H1 (cell line): Measurements from ENCODE around the gene MSI2. TPM values are rescaled to one million over a fixed set of nuclear protein-coding genes. Genes with fewer than 3 reads are reported as not detected.
A peak's percentile ranks its signal among the peaks of the same experiment; 100 is the strongest.

Experiments
- CTCF ChIA-PET: fragments of 300-600 bp; sonication (Branson Sonifier 250); formaldehyde crosslinking; loops from one replicate; lab custom pipeline; 2021; ENCODE audit not compliant: partially characterized antibody; lab: Charles Lee
- POLR2A ChIA-PET: fragments of 300-600 bp; sonication (Branson Sonifier 250); formaldehyde crosslinking; loops from one replicate; lab custom pipeline; 2021; ENCODE audit warnings: inconsistent platforms; ENCODE audit not compliant: partially characterized antibody; lab: Charles Lee
- DNase-seq, 2 experiments: peaks; one replicate each; pipeline versions ENCODE4 v3.0.0 to v3.0.0-alpha.2; 2010 to 2022; ENCODE audit warnings: low spot score in 2 of 2, low read depth in 1 of 2, mixed read lengths in 1 of 2
- FAIRE-seq: peaks from 2 replicates; lab custom pipeline; 2011; peaks lifted over from hg19 to GRCh38; lab: Jason Lieb, UNC
- H2AFZ ChIP-seq: 2 replicates; pipeline ENCODE4 v1.8.1; 2012; ENCODE audit warnings: low read length, inconsistent platforms
- H2AK5ac ChIP-seq: 2 replicates; pipeline ENCODE4 v1.6.1; 2013; ENCODE audit warnings: low read depth, low read length
- H2BK120ac ChIP-seq: replicated peaks from 2 replicates; pipeline ENCODE3; 2013; ENCODE audit warnings: low read depth, low read length, inconsistent platforms
- H2BK12ac ChIP-seq: 2 replicates; pipeline ENCODE4 v1.6.1; 2013; ENCODE audit warnings: low read depth, low read length
- H2BK15ac ChIP-seq: 2 replicates; pipeline ENCODE4 v1.6.1; 2013; ENCODE audit warnings: low read length
- H2BK20ac ChIP-seq: 2 replicates; pipeline ENCODE4 v1.6.1; 2013; ENCODE audit warnings: low read length
- H2BK5ac ChIP-seq: 2 replicates; pipeline ENCODE4 v1.6.1; 2013; ENCODE audit warnings: low read depth, low read length
- H3K14ac ChIP-seq: 2 replicates; pipeline ENCODE4 v1.6.1; 2013; ENCODE audit warnings: inconsistent platforms; ENCODE audit not compliant: insufficient read length
- H3K18ac ChIP-seq: 2 replicates; pipeline ENCODE4 v1.6.1; 2013; ENCODE audit warnings: low read length; ENCODE audit errors: extremely low read depth
- H3K23ac ChIP-seq: 2 replicates; pipeline ENCODE4 v1.6.1; 2013; ENCODE audit warnings: inconsistent platforms; ENCODE audit not compliant: insufficient read length
- H3K23me2 ChIP-seq: 2 replicates; pipeline ENCODE4 v1.6.1; 2013; ENCODE audit warnings: low read depth, low read length
- H3K27ac ChIP-seq: 2 replicates; pipeline ENCODE4 v1.6.1; 2011; ENCODE audit warnings: low read depth, low read length, inconsistent platforms
- H3K27me3 ChIP-seq, 4 experiments: replicated peaks in 1 of 4; 1 replicate in 1 of 4; 2 replicates in 3 of 4; pipeline versions ENCODE4 v1.6.1 to v1.8.1; 2011 to 2013; ENCODE audit warnings: low read length in 3 of 4, mild to moderate bottlenecking in 3 of 4, inconsistent platforms in 2 of 4, mixed read lengths in 2 of 4, moderate library complexity in 1 of 4; ENCODE audit not compliant: control insufficient read depth in 3 of 4, insufficient read depth in 3 of 4; ENCODE audit errors: extremely low read depth in 1 of 4
- H3K36me3 ChIP-seq, 4 experiments: 2 replicates each; pipeline versions ENCODE4 v1.6.1 to v1.8.1; 2011 to 2013; ENCODE audit warnings: mild to moderate bottlenecking in 4 of 4, low read length in 3 of 4, moderate library complexity in 2 of 4, control low read depth in 1 of 4, inconsistent platforms in 1 of 4; ENCODE audit not compliant: insufficient read depth in 4 of 4, control insufficient read depth in 2 of 4
- H3K4ac ChIP-seq: replicated peaks from 2 replicates; pipeline ENCODE3; 2013; ENCODE audit warnings: low read length, low read depth, mixed read lengths, inconsistent platforms; ENCODE audit not compliant: insufficient read length
- H3K4me1 ChIP-seq, 4 experiments: replicated peaks in 1 of 4; 1 replicate in 1 of 4; 2 replicates in 3 of 4; pipeline versions ENCODE4 v1.6.1 to v1.8.1; 2011 to 2013; ENCODE audit warnings: low read length in 3 of 4, inconsistent platforms in 2 of 4, mixed read lengths in 1 of 4; ENCODE audit not compliant: insufficient read depth in 4 of 4, control insufficient read depth in 3 of 4
- H3K4me2 ChIP-seq, 2 experiments: 2 replicates each; pipeline versions ENCODE4 v1.6.1 to v1.8.1; 2011 to 2013; ENCODE audit warnings: low read depth in 2 of 2, low read length in 2 of 2, control low read depth in 1 of 2, inconsistent platforms in 1 of 2, mild to moderate bottlenecking in 1 of 2; ENCODE audit not compliant: insufficient read depth in 1 of 2
- H3K4me3 ChIP-seq, 4 experiments: fragments of 200-600, 300-600 bp in 1 of 4; sonication (generic), shearing (Covaris generic), sonication (Bioruptor Twin) in 1 of 4; 2 replicates each; pipeline versions ENCODE4 v1.5.1 to v1.8.1; 2011 to 2016; ENCODE audit warnings: low read length in 4 of 4, low read depth in 3 of 4, control low read depth in 2 of 4, inconsistent platforms in 2 of 4, mild to moderate bottlenecking in 2 of 4, mixed read lengths in 1 of 4, moderate library complexity in 1 of 4; ENCODE audit not compliant: insufficient read depth in 2 of 4; ENCODE audit errors: extremely low read depth in 1 of 4
- H3K56ac ChIP-seq: replicated peaks from 2 replicates; pipeline ENCODE3; 2013; ENCODE audit warnings: low read depth, mild to moderate bottlenecking, mixed read lengths, low read length, inconsistent platforms; ENCODE audit not compliant: insufficient read length
- H3K79me1 ChIP-seq: 2 replicates; pipeline ENCODE4 v1.6.1; 2013; ENCODE audit warnings: low read depth, low read length, control low read depth
- H3K79me2 ChIP-seq, 2 experiments: 2 replicates each; pipeline versions ENCODE4 v1.6.1 to v1.8.1; 2012 to 2013; ENCODE audit warnings: low read length in 2 of 2, mild to moderate bottlenecking in 2 of 2, inconsistent platforms in 1 of 2; ENCODE audit not compliant: insufficient read depth in 2 of 2, control insufficient read depth in 1 of 2
- H3K9ac ChIP-seq, 4 experiments: replicated peaks in 1 of 4; 1 replicate in 1 of 4; 2 replicates in 3 of 4; pipeline versions ENCODE4 v1.6.1 to v1.8.1; 2011 to 2013; ENCODE audit warnings: low read depth in 3 of 4, low read length in 3 of 4, control low read depth in 2 of 4, mild to moderate bottlenecking in 2 of 4, moderate library complexity in 2 of 4, inconsistent platforms in 1 of 4; ENCODE audit errors: extremely low read depth in 1 of 4
- H3K9me3 ChIP-seq, 2 experiments: 2 replicates each; pipeline versions ENCODE4 v1.6.1 to v1.8.1; 2012 to 2013; ENCODE audit warnings: mild to moderate bottlenecking in 2 of 2, moderate library complexity in 2 of 2, control low read depth in 1 of 2, inconsistent platforms in 1 of 2, low read depth in 1 of 2, low read length in 1 of 2, mixed read lengths in 1 of 2; ENCODE audit not compliant: insufficient read depth in 2 of 2
- H4K20me1 ChIP-seq, 2 experiments: replicated peaks in 1 of 2; 2 replicates each; pipeline versions ENCODE3 to v1.8.1; 2011 to 2013; ENCODE audit warnings: inconsistent platforms in 2 of 2, low read length in 2 of 2, mild to moderate bottlenecking in 1 of 2; ENCODE audit not compliant: insufficient read depth in 2 of 2, control insufficient read depth in 1 of 2
- H4K5ac ChIP-seq: 2 replicates; pipeline ENCODE4 v1.6.1; 2013; ENCODE audit warnings: low read length, low read depth, mixed read lengths, inconsistent platforms; ENCODE audit not compliant: insufficient read length
- H4K8ac ChIP-seq: 2 replicates; pipeline ENCODE4 v1.8.0; 2013; ENCODE audit warnings: mild to moderate bottlenecking, moderate library complexity, low read length, inconsistent platforms; ENCODE audit not compliant: insufficient read depth; ENCODE audit errors: extremely low read depth
- H4K91ac ChIP-seq: replicated peaks from 2 replicates; pipeline ENCODE3; 2013; ENCODE audit warnings: low read length, mixed read lengths, inconsistent platforms; ENCODE audit not compliant: insufficient read length
- BCL11A ChIP-seq, 2 experiments: IDR thresholded peaks; one replicate each; pipeline ENCODE4 v1.6.1; 2011; ENCODE audit warnings: low read depth in 2 of 2, low read length in 2 of 2, mild to moderate bottlenecking in 2 of 2
- EP300 ChIP-seq, 2 experiments: IDR thresholded peaks; 1 replicate in 1 of 2; 2 replicates in 1 of 2; pipeline ENCODE4 v1.6.1; 2011 to 2012; ENCODE audit warnings: low read depth in 2 of 2, low read length in 2 of 2, mild to moderate bottlenecking in 2 of 2, borderline replicate concordance in 1 of 2, inconsistent platforms in 1 of 2, moderate library complexity in 1 of 2
- KDM1A ChIP-seq: fragments of 200-600, 300-600 bp; sonication (generic); IDR thresholded peaks from 2 replicates; pipeline ENCODE4 v1.7.1; 2016; ENCODE audit warnings: mild to moderate bottlenecking, low read length, borderline replicate concordance
- POU5F1 ChIP-seq: IDR thresholded peaks from 2 replicates; pipeline ENCODE4 v1.6.1; 2011; ENCODE audit warnings: low read depth, mild to moderate bottlenecking, low read length, moderate library complexity
- SRF ChIP-seq: IDR thresholded peaks from 2 replicates; pipeline ENCODE4 v1.6.1; 2011; ENCODE audit warnings: mild to moderate bottlenecking, low read depth, low read length, moderate library complexity
- whole genome bisulfite sequencing, 2 experiments: shearing (Covaris generic) in 1 of 2; methylation state at CpG; one replicate each; pipeline versions ENCODE4 v1.1.6 to v1.1.7; 2013 to 2015; ENCODE audit warnings: low lambda C conversion rate in 2 of 2, mixed read lengths in 2 of 2, inconsistent platforms in 1 of 2, low coverage in 1 of 2, missing lambda C conversion rate in 1 of 2; ENCODE audit not compliant: insufficient replicate concordance in 2 of 2, insufficient coverage in 1 of 2, insufficient read length in 1 of 2; ENCODE audit errors: extremely low coverage in 1 of 2, missing lambda C conversion rate in 1 of 2; 5-methylcytosine and 5-hydroxymethylcytosine counted together
- polyA plus RNA-seq, 7 experiments: library from polyadenylated mRNA; depleted of rRNA in 3 of 7; stranded (reverse) in 5 of 7; unstranded in 2 of 7; fragments of >200 nt in 5 of 7; fragments of 200-250 nt in 2 of 7; gene quantifications; 1 replicate in 5 of 7; 2 replicates in 1 of 7; 4 replicates in 1 of 7; pipeline versions ENCODE4 v1.2.1 to v1.2.3, GENCODE V29; 2011 to 2013; ENCODE audit warnings: missing spikeins in 2 of 7, mixed read lengths in 2 of 7
- total RNA-seq: library from RNA; stranded (reverse); fragmentation: NEBNext Ultra II Directional; extraction: Animal tissue kit (Norgen Biotek cat#: 25700); gene quantifications from 2 replicates; pipeline ENCODE4 v1.2.1, GENCODE V29; 2021
- TF ChIP-seq, protein P1 (sequence below): IDR thresholded peaks from 2 replicates; pipeline ENCODE4 v1.6.1; 2012; ENCODE audit warnings: inconsistent platforms
- TF ChIP-seq, protein P2 (sequence below): IDR thresholded peaks from 2 replicates; pipeline ENCODE4 v1.6.1; 2012; ENCODE audit warnings: low read length, inconsistent platforms

Gene MSI2
- total and polyA plus RNA-seq, 2 of the 8 experiments (the other 6 are each of a cell fraction or from before 2014, with no cell fraction given): 36.7 to 80.6 TPM

DNA sequence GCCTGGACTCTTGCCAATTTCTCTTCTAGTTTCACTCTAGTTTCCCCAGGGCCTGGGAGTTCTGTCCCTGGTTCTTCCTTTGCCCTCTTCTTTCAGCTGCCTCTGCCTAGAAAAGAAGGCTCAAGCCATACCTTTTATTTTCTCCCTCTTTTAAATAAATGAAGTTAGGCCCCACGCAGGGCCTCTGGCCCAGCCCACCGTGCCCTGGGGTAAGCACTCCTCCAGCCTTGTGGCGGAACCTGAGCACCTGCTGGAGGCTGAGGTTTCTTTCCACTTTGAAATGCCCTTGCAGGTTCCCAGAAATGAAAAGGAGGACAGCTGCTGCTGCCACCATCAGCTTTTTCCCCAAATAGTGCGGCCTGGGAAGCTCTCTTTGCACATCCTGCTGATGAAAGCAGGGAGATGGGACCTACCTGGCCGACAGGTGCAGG lies 349.4 kb downstream of the MSI2 start:
- no peak for FAIRE-seq
- ChIA-PET CTCF (interaction anchor here (1.0 to 9.0 kb wide), 11 partner anchors 7 to 178 kb away, joined by 3 to 56 read pairs (median 4); no protein-coding TSS in a partner anchor), POLR2A (interaction anchor here (0.6 to 1.2 kb wide), 2 partner anchors 9 to 10 kb away, joined by 3 read pairs; no protein-coding TSS in a partner anchor)
- 92% methylated on average over 5 of the region's 5 CpGs; no CpG with 5 or more reads in 1 of the 2 experiments for WGBS, 2 experiments
- Histone ChIP-seq H4K5ac (no peak overlapping the region), H3K4me3 (no peak overlapping the region), H3K36me3 (no peaks in the 10 kb centered on the region; a peak in 1 of 8 replicates), H3K23ac (no peak overlapping the region), H4K8ac (no peak overlapping the region), H3K4ac (no peak overlapping the region), H3K27ac (no peak overlapping the region), H2BK20ac (no peak overlapping the region)
- no peak for DNase-seq
- TF ChIP-seq KDM1A: no peak
- TF ChIP-seq, protein P1, sequence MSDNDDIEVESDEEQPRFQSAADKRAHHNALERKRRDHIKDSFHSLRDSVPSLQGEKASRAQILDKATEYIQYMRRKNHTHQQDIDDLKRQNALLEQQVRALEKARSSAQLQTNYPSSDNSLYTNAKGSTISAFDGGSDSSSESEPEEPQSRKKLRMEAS: no peak
- no peak for TF ChIP-seq POU5F1
- no peak for TF ChIP-seq SRF
- no peak for TF ChIP-seq BCL11A (IDR thresholded peaks at IDR 0.05; ENCODE audit: low read depth in 2 of 2, low read length in 2 of 2)
- TF ChIP-seq EP300 (IDR thresholded peaks at IDR 0.05; ENCODE audit: borderline replicate concordance in 1 of 2, low read depth in 2 of 2, low read length in 2 of 2): no peak
- TF ChIP-seq, protein P2, sequence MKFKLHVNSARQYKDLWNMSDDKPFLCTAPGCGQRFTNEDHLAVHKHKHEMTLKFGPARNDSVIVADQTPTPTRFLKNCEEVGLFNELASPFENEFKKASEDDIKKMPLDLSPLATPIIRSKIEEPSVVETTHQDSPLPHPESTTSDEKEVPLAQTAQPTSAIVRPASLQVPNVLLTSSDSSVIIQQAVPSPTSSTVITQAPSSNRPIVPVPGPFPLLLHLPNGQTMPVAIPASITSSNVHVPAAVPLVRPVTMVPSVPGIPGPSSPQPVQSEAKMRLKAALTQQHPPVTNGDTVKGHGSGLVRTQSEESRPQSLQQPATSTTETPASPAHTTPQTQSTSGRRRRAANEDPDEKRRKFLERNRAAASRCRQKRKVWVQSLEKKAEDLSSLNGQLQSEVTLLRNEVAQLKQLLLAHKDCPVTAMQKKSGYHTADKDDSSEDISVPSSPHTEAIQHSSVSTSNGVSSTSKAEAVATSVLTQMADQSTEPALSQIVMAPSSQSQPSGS: no peak
- TF ChIP-seq, all 59 proteins: peak for 0
- Histone ChIP-seq H3K4me2 (no peak overlapping the region), H3K9ac (no peak overlapping the region), H3K18ac (no peak overlapping the region), H3K79me1 (no peaks in the 10 kb centered on the region), H3K23me2 (no peaks in the 10 kb centered on the region), H3K9me3 (no peaks in the 10 kb centered on the region), H2BK120ac (no peak overlapping the region), H4K91ac (no peak overlapping the region), H3K4me1 (peaks cover 8 to 28% (median 15%) of the 10 kb centered on the region in 4 experiments), H2BK12ac (no peak overlapping the region), H2BK5ac (peak overlapping the region; percentile 45; the same call in 1 of the 2 replicates), H2AK5ac (no peak overlapping the region), H3K79me2 (no peaks in the 10 kb centered on the region), H4K20me1 (peaks cover 0 to 5% of the 10 kb centered on the region in 2 experiments), H2BK15ac (no peak overlapping the region), H3K56ac (no peak overlapping the region), H3K27me3 (no peaks in the 10 kb centered on the region), H2AFZ (no peak overlapping the region), H3K14ac (no peak overlapping the region)
